Fibroblast of villous mesenchyme (primary cell): ENCODE results near the gene CDC40. TPM values are rescaled to one million over a fixed set of nuclear protein-coding genes. Genes with fewer than 3 reads are reported as not detected.
"Not testable (repeated sequence)": the region's sequence is repeated elsewhere in the genome, so short reads cannot be mapped to it uniquely, and the experiment has no call there.

ENCODE experiments used
- DNase-seq: peaks from one replicate; pipeline ENCODE4 v3.0.0-alpha.2; 2010; ENCODE audit warnings: low read depth
- H3K4me3 ChIP-seq: 2 replicates; pipeline ENCODE4 v1.5.1; 2011; ENCODE audit warnings: low read depth, mild to moderate bottlenecking, low read length
- total RNA-seq: library from RNA; depleted of rRNA; stranded (reverse); fragments of >200 nt; gene quantifications from 2 replicates; pipeline ENCODE4 v1.2.3, GENCODE V29; 2012
- TF ChIP-seq, protein P1 (sequence below): IDR thresholded peaks from 2 replicates; pipeline ENCODE4 v1.5.1; 2012; ENCODE audit warnings: low read depth, mild to moderate bottlenecking, low read length; ENCODE audit not compliant: insufficient read depth

The CDC40 gene
- total RNA-seq, 1 donor: 32.0 TPM

- no peak for DNase-seq
- no peak overlapping the region for H3K4me3 ChIP-seq
- TF ChIP-seq, protein P1, sequence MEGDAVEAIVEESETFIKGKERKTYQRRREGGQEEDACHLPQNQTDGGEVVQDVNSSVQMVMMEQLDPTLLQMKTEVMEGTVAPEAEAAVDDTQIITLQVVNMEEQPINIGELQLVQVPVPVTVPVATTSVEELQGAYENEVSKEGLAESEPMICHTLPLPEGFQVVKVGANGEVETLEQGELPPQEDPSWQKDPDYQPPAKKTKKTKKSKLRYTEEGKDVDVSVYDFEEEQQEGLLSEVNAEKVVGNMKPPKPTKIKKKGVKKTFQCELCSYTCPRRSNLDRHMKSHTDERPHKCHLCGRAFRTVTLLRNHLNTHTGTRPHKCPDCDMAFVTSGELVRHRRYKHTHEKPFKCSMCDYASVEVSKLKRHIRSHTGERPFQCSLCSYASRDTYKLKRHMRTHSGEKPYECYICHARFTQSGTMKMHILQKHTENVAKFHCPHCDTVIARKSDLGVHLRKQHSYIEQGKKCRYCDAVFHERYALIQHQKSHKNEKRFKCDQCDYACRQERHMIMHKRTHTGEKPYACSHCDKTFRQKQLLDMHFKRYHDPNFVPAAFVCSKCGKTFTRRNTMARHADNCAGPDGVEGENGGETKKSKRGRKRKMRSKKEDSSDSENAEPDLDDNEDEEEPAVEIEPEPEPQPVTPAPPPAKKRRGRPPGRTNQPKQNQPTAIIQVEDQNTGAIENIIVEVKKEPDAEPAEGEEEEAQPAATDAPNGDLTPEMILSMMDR: no peak
These were observed 86.8 kb downstream of the CDC40 start for GRCh38 chr6:110266996-110267395.

GRCh38 chr6:110269623-110270022 is 89.4 kb downstream of the CDC40 start:
- TF ChIP-seq, protein P1: no peak
- H3K4me3 ChIP-seq: no peak overlapping the region
- no peak for DNase-seq

DNA sequence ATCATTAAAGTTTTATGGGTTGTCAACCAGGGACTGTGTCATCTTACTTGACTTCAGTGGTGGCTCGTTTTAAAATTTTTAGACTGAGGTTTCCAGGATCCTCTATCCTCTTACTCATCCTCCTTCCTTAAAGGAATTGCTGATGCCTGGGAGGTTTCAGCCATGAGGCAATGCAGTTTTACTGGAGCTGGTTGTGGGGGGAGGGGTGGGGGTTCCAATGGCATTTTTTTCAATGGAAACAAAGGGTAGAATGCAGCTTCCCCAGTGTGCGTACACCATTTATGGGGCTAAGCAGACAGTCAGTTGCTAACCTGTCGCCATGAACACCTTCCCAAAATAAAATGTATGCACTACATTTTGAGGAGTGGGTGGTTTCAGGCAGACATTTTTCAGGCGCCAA is 89.9 kb downstream of the CDC40 start:
- DNase-seq: no peak
- TF ChIP-seq, protein P1: no peak
- H3K4me3 ChIP-seq: no peak overlapping the region

DNA sequence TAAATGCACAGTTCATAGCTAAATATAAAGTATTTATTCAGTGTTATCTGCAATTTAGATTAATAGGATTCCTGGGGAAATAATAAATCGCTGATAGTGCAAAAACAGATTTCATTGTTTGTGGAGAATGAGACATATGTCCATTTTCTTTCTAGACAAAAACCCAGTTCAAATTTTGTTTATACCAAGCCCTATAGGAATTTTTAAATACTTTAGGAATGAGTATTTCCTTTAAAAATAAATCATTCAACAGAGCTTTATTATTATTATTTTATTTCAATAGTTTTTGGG is 91.5 kb downstream of the CDC40 start:
- TF ChIP-seq, protein P1: no peak
- H3K4me3 ChIP-seq: no peak overlapping the region
- DNase-seq: no peak

GRCh38 chr6:110272781-110273180 is 92.6 kb downstream of the CDC40 start:
- DNase-seq: not testable (repeated sequence)

DNA sequence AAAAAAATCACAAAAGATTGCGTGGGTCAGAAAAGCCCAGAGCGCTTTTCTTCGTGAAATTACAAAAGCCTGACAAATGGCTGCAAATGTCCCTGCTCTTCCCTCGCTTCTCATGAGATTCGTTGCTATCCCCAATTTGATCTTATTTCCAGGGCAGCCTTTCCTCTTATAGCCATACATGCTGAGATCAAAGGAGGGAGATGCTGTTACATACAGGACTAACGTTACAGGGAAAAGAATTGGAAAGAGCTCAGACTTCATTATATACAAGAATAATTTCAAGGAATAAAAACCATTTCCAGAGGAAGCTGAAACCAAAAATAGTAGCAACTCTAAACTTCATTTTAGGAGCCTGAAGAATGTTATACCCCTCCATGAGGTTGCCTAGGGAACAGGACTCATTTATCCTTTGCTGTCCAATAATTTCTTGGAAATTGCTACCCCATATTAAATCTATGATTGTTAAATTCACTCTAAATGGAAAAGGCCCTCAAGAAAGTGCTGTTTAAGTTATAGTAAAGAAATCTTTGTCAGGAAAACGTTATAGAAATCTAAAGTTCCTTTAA is 97.0 kb downstream of the CDC40 start:
- DNase-seq: no peak
- H3K4me3 ChIP-seq: no peak overlapping the region
- TF ChIP-seq, protein P1: no peak

More at GRCh38 chr6:110272781-110273180, 92.6 kb downstream of the CDC40 start:
- H3K4me3 ChIP-seq: not testable (repeated sequence)

Other genes starting within 250 kb of the CDC40 start
- gene GPR6, start 202.1 kb upstream of the CDC40 start, total RNA-seq: not detected in 2 replicates
- 10.3 and 14.2 TPM in 2 replicates for gene WASF1, start 757 bp upstream of the CDC40 start, total RNA-seq
- gene METTL24, start 177.9 kb downstream of the CDC40 start, total RNA-seq: 0.32 TPM in 1 of 2 replicates, not detected in the other
- 1.9 and 3.9 TPM in 2 replicates for gene DDO, start 235.1 kb downstream of the CDC40 start, total RNA-seq